GM19463 (cell line): ENCODE results near the gene DNHD1.

Experiments used
- ATAC-seq: cut with Tn5 transposase; IDR thresholded peaks from one replicate; pipeline ENCODE4 v1.9.1; 2021; ENCODE audit warnings: mild to moderate bottlenecking, moderate library complexity; ENCODE audit not compliant: unreplicated experiment

Gene DNHD1

DNA sequence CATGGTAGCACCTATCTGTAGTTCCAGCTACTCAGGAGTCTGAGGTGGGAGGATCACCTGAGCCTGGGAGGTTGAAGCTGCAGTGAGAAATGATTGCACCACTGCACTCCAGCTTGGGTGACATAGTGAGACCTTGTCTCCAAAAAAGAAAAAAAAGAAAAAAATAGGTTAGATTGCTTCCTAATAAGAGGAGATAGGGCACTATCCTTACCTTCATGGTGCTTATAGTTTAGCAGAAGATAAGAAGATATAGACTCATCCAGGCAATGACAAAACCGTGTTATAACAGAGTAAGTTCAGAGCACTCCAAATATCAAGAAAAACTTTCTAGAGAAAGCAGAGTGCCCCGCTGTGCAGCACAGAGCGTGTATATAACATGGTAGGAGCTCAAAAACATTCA, 64.2 kb downstream of the DNHD1 start:
- no peak for ATAC-seq

DNA sequence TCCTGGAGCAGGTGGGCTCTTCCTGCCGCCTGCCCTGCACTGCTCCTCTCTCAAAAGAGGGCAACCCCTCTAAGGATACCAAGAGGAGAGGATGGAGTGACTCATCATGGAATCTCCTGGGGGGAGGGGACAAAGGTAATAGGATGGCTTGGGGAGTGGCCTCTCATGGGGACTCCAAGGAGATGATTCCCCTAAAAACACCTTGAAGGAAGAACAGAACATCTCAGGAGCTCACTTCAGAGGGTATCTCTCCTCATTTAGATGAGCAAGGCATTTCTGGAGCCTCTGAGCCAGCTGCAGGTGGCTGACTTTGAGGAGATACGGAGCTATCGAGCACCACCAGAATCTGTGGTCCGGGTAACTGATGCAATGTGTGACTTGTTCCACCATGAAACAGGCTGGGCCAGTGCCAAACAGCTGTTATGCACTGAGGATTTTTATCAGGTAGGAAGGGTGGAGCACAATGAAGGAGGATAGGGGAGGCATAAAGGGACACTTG, 66.1 kb downstream of the DNHD1 start:
- no peak for ATAC-seq

DNA sequence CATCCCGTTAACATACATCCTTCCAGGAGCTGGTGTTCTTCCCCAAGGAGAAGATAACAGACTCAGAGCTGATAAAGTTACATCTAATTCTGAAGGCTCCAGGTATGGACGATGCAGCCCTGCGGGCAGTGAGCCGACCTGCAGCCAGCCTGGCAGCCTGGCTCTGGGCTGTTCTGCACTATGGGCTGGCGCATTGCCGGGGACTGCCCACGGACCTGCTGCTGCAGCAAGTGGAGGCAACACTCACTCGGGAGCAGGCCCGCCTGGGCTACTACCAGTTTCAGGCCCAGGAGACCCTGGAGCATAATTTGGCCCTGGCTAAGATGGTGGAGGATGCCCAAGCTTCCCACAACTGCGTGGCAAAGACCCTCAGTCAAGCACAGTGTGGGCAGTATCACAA, 66.6 kb downstream of the DNHD1 start:
- ATAC-seq, result no peak

DNA sequence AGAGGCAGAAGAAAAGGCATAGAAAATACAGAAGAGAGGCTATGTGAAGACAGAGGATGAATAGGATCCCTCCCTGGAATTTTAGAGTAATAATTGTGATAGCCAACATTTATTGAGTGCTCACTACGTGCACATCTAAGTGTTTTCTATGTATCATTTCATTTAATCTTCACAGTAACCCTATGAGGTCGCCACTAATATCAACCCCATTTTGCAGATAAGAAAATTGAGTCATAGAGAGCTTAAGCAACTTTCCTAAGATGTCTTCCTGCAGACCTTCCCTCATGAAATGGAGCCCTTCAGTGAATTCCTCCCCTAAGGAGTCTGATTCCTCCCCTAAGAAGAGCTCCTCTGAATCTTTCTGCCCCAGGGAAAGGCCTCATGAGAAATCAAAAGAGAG, 68.2 kb downstream of the DNHD1 start:
- no peak for ATAC-seq

DNA sequence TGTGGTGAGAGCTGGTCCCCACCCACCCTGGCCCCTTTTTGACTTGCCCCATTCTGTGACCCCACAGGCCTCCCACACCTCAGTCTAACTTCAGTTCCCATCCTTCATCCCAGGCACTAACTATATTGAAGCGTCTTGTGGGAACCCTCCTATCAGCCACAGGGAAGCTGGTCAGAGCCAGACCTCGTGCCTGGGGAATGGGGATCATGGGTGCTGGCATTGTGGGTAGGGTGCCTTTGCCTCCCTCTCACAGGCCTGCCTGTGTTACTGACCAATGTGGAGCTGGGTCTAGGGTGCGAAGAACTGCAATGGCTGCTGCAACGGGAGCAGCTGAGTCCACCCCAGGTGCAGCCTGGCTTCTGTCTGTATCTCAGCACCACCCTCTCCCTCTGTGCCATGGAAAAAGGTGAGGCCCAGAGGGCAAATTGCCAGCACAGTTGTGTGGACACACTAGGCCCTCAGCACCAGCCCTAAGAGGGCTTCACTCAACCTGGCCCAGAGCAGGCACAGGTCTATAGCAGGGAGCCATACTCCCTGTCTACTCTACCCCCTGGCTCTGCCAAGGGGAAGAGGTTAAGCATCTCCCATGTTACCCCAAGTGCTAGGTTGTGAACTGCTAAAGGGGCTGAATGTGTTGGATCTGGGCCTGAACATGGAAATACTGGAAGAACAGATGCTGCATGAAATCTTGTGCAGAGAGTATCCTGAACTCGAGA, 69.1 kb downstream of the DNHD1 start:
- ATAC-seq, result no peak

DNA sequence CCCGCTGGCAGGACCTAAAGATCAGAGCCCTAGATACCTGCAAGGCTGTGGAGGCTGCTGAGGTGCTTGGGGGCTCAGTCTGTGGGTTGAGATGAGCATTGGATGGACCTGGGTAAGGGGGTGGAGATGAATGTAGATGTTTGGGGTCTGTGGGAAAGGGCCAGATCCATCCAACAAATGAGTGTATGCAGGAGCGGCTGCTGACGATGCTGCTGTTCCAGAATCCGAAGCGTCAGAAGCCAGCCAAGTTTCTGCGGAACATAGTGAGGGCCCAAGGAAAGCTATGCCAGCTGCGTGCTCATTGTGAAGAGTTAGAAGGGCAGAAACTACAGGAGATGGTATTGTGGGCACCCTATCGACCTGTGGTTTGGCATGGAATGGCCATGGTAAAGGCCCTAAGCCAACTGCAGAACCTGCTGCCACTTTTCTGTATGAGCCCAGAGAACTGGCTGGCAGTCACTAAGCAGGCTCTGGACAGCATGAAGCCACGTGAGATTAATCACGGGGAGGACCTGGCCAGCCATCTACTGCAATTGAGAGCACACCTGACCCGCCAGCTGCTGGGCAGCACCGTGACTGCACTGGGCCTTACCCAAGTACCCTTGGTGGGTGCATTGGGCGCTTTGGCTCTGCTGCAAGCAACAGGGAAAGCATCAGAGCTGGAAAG, 69.8 kb downstream of the DNHD1 start:
- no peak for ATAC-seq

DNA sequence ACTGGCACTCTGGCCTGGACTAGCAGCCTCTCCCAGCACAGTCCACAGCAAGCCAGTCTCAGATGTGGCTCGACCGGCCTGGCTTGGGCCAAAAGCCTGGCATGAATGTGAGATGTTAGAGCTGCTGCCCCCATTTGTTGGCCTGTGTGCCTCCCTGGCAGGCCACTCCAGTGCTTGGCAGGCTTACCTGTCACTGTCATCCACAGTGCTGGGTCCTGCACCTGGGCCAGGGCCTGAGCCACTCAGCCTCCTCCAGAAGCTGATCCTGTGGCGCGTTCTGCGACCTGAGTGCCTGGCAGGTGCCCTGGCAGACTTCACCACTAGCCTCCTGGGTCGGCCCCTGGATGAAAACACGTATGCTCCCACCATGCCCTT, 70.3 kb downstream of the DNHD1 start:
- ATAC-seq, result no peak

DNA sequence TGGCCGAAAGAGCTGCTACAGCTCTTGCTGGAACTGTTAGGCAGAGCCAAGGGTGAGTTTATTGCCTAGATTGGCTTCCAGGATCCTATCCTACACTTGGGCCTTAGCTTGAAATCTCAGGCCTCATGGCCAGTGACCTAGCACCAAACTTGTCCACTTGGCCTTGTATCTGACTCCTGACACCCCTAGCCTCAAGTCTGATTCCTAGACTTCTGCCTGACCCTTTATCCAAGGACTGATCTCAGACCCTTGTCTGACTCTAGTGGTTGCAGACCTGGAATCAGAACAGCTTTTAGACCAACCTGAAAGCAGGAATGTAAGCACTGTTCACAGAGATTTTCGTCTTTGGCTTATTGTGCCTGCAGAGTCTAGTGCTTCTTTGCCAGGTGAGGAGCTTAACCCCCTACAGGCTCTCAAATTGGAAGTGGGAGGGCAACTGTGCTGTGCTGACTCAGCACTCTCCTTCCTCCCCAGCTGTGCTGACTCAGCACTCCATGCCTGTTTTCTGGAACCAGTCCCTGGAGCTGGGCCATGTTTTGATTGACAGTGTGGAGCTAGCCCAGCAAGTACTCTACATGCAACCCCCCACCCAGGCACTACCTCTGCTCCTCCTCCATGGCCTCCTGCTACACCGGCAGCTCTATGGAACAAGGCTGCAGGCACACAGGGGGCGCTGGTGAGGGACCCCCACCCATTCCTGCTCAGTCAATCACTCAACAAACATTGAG, 71.3 kb downstream of the DNHD1 start:
- ATAC-seq, result no peak

DNA sequence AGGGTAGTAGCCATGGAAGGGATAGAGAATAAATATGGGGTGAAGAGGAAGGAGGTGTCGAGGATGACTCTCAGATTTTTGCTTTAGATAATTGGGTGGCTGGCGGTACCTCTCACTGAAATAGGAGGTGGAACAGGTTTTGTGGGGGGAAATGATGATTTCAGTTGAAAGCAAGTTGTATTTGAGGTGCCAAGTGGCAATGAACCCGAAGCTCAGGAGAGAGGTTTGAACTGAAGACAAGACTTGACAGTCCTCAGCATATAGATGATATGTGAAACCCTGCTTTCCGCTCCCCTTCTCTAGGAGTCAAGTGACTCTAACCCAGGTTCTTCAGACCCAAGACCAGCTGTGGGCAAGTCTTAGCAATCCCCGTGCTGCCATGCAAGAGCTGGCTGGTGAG, 72.6 kb downstream of the DNHD1 start:
- no peak for ATAC-seq

DNA sequence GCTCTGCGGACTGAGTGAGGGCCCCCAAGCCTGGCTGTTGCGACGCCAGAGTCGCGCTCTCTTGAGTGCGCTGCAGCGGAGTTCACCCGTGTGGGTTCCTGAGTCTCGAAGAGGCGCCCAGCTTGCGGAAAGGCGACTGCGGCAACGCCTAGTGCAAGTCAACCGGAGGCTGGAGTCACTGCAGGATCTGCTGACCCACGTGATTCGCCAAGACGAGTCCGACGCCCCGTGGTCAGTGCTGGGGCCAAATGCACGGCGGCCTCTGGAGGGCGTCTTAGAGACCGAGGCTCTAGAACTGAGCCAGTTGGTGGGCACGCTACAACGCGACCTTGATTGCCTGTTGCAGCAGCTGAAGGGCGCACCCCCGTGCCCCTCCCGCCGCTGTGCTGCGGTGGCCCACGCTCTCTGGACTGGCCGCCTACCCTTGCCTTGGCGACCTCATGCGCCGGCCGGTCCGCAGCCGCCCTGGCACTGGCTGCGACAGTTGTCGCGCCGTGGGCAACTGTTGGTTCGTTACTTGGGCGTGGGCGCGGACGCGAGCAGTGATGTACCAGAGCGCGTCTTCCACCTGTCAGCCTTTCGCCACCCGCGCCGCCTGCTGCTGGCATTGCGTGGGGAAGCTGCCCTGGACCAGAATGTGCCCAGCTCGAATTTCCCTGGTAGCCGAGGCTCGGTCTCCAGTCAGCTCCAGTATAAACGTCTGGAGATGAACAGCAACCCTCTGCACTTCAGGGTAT, 73.8 kb downstream of the DNHD1 start:
- ATAC-seq, result no peak

DNA sequence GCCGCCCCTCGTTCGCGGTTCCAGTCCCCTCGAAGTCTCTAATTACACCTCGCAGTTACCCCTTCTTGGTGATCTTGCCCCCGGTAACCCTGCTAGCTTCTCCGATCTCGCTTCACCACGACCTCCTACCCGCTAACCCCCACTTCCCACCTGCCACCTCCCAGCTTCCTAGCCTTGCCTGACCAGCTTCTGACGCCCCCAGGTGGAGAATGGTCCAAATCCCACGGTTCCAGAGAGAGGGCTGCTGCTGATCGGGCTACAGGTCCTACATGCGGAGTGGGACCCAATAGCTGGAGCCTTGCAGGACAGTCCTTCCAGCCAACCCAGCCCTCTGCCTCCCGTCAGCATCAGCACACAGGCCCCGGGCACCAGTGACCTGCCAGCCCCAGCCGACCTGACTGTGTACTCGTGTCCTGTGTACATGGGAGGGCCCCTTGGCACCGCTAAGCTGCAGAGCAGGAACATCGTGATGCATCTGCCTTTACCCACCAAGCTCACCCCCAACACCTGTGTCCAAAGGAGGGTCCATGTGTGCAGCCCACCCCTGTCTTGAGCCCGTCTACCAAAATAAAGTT, 74.4 kb downstream of the DNHD1 start:
- ATAC-seq, result no peak

DNA sequence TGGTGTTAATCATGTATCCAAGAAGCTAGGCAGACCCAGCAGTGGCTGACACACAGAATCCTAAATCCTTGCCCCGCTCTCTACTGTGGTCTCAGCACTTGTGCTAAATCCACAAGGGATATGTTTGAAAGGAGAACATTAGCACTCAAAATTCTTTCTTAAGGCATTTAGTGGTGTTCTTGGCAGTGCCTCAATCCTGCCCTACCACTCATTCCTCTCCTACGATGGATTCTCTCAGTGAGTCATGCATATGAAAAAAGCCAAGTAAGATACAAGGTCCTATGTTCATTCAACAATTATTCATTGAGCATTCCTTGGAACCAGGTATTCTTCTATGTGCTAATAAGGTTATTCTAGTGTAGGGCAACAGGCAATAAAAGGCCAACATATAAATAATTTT, 75.1 kb downstream of the DNHD1 start:
- no peak for ATAC-seq

DNA sequence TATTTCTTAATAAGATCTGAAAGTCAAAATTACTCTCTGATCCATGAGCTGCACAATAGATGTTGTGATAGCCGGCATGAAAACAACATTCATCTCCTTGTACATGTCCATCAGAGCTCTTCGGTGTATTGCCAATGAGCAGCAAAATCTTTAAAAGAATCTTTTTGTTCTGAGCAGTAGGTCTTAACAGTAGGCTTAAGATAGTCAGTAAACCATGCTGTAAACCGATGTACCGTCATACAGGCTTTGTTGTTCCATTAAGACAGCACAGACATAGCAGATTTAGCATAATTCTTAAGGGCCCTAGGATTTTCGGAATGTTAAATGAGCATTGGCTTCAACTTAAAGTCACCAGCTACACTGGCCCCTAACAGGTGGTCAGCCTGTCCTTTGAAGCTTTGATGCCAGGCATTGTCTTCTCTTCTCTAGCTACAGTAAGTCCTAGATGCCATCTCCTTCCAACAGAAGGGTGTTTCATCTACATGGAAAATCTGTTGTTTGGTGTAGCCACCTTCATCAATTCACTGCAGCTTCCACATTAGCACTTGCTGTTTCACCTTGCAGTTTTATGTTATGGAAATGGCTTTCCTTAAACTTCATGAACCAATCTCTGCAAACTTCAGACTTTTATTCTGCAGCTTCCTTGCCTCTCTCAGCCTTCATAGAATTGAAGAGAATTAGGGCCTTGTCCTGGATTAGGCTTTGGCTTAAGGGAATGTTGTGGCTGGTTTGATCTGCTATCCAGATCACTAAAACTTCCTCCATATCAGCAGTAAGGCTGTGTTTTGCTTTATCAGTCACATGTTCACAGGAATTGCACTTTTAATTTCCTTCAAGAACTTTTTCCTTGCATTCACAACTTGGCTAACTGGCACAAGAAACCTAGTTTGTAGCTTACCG, 78.0 kb downstream of the DNHD1 start:
- no peak for ATAC-seq

DNA sequence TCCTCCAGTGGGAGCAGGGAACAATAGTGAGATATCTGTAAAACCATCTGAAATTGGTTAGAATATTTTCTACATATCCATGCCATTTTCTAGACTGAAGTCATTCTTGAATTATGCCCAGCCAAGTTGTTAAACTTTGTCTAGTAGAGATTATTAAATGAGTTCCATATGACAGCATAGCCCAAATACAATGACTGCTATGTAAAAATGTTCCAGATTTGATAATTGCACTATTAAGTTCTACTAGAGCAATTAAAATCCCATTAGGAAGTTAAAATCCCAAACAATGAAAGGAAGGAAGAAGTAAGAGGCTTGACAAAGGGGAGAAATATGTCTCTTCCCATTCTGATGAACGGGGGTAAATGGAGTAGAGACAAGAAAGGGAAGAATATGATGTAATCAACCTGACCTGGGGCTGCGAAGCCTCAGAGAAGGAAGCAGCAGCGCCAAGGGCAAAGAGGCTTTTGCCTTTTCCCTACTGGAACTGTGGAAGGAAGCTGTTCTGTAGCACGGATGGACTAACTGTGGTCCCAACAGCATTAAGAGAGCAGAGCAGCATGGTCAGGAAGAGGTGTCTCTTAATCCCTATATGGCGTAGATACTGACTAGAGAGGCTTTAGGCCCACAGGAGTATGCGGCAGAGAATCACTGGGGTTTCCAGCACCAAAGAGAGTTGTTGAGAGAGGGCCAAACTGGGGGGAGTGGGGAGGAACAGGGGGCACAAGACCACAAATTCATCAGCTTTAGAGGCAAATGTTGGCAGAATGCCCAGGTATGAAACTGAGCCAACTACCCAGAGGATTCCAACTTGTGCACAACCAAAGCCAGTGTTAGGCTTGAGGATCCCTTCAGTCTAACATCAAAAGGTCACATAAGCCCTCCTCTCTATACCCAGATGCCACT, 79.6 kb downstream of the DNHD1 start:
- ATAC-seq, result no peak

DNA sequence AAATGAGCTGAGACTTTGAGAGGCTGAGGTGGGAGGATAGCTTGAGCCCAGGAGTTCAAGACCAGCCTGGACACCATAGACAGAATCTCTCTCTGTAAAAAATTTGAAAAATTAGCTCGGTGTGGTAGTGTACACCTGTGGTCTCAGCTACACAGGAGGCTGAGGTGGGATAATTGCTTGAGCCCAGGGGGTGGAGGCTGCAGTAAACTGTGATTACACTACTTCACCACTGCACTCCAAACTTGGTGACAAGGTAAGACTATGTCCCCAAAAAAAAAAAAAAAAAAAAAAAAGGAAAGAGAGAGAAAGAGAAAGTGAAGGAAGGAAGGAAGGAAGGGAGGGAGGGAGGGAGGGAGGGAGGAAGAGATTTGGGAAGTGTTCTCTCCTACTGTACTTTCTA, 81.1 kb downstream of the DNHD1 start:
- no peak for ATAC-seq

DNA sequence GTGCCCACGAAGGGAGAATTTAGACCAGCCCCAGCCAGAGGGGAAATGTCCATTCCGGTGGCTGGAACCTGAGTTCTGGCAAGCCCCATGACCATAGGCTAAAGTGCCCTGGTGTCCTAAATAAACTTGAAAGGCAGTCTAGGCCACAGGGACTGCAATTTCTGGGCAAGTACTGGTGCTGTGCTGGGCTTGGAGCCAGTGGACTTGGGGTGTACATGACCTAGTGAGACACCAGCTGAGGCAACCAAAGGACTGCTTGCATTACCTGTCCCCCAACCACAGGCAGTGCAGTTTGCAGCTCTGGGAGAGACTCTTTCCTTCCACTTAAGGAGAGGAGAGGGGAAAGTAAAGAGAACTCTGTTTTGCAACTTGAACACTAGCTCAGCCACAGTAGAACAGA, 82.6 kb downstream of the DNHD1 start:
- no peak for ATAC-seq

DNA sequence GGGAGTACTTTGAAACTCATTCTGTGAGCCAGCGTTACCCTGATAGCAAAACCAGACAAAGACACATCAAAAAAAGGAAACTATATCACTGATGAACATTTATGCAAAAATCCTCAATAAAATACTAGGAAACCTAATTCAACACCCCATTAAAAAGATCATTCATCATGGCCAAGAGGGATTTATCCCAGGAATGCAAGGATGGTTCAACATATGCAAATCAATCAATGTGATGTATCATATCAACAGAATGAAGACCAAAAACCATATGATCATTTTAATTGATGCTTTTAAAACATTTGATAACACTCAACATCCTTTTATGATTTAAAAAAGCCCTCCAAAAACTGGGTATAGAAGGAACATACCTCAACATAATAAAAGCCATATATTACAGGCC, 86.5 kb downstream of the DNHD1 start:
- no peak for ATAC-seq

DNA sequence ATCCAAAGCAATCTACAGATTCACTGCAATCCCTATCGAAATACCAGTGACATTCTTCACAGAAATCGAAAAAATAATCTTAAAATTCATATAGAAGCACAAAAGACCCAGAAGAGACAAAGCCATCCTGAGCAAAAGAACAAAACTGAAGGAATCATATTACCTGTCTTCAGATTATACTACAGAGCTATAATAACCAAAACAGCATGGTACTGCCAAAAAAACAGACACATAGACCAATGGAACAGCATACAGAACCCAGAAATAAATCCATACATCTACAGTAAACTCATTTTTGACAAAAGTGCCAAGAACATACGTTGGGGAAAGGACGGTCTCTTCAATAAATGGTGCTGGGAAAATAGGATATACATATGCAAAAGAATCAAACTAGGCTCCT, 87.4 kb downstream of the DNHD1 start:
- ATAC-seq, result no peak
